ENCODE data around the gene BTNL3.

The BTNL3 gene

GRCh38 chr5:181050016-181050415 lies 61.4 kb downstream of the BTNL3 start:
- no peak for DNase-seq

- DNase-seq = no peak
Observed at GRCh38 chr5:181051841-181052671, 63.4 kb downstream of the BTNL3 start.

- DNase-seq = no peak
Observed at GRCh38 chr5:181052672-181053487, 64.2 kb downstream of the BTNL3 start.

- no peak for DNase-seq
Observed at GRCh38 chr5:181053488-181054121, 65.0 kb downstream of the BTNL3 start.

DNA sequence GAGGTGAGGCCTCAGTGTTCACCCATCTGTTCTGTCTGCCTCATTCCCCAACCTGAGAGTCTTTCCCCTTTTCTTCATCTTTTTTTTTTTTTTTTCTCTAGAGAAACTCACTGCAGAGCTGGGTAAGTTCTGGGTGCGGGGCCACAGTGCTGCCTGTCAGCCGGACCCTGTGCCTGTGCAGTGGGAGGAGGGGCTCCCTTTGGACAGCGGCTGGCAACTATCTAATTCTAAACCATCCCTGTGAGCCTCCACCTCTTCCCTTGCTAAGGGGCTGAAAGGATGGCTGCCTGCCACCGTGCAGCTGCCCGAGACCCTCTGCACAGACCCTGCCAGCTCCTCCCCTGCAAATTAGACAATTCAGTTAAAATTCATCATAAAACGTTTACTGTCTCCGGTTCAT lies 65.5 kb downstream of the BTNL3 start:
- no peak for DNase-seq

DNA sequence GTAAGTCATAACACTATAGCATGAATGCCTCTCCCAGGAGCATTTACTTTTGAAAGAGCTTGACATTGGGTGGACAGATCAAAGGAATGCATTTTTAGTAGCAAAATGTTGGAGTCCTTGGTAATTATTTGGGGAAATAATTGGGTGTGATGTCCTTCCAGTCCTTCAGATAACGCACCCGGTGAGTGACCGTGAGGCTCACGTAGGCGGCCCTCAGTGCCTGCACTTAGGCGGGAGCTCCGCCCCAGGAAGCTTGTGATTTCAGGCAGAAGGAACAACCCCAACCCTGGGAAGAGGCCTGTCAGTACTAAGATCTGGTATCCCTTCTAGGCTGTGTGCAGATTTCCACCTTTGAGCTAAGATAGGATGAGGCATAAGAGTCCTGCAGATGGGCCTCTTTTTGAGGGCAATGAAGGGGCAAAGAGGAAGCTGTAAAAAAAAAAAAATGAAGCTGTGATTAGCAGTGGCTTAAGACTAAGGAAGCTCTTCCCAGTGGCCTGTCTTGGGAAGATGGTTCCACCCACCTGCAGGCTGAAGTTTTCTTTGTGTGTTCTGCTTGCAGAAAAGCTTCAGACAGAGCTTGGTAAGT lies 66.3 kb downstream of the BTNL3 start:
- no peak for DNase-seq
